ENCODE data around the gene NPIPA3.

- TF ChIP-seq CTCF (conservative IDR thresholded peaks at IDR 0.05; ENCODE audit: low read length) (no peak), EZH2phosphoT487 (IDR thresholded peaks at IDR 0.05; ENCODE audit: borderline replicate concordance) (no peak)
Measured at GRCh38 chr16:14667347-14668266, 35.6 kb upstream of the NPIPA3 start.
